ENCODE measurements around the gene DMD. TPM values are rescaled to one million over a fixed set of nuclear protein-coding genes. Genes with fewer than 3 reads are reported as not detected.

The DMD gene
- total RNA-seq, 1 donor from 2014 or later = 2.5 TPM

- H3K4me3 ChIP-seq (ENCODE audit: low read depth, low read length) = no peak overlapping the region
- DNase-seq (ENCODE audit: low read depth) = no peak
- TF ChIP-seq CTCF (IDR thresholded peaks at IDR 0.05; ENCODE audit: insufficient read depth, low read length, poor library complexity, severe bottlenecking) = no peak
- H3K36me3 ChIP-seq (ENCODE audit: control insufficient read depth, insufficient read depth, low read length) = no peaks in the 10 kb centered on the region
- no peaks in the 10 kb centered on the region for H3K27me3 ChIP-seq (ENCODE audit: control insufficient read depth, insufficient read depth, low read length)
Measured at GRCh38 chrX:33065415-33065814, 145.9 kb downstream of the DMD start.

GRCh38 chrX:33062041-33062440, 149.3 kb downstream of the DMD start:
- Histone ChIP-seq H3K36me3 (ENCODE audit: control insufficient read depth, insufficient read depth, low read length) (no peaks in the 10 kb centered on the region), H3K27me3 (ENCODE audit: control insufficient read depth, insufficient read depth, low read length) (no peaks in the 10 kb centered on the region), H3K4me3 (ENCODE audit: low read depth, low read length) (no peak overlapping the region)
- no peak for TF ChIP-seq CTCF (IDR thresholded peaks at IDR 0.05; ENCODE audit: insufficient read depth, low read length, poor library complexity, severe bottlenecking)
- no peak for DNase-seq (ENCODE audit: low read depth)

GRCh38 chrX:33053001-33053400, 158.3 kb downstream of the DMD start:
- TF ChIP-seq CTCF (IDR thresholded peaks at IDR 0.05; ENCODE audit: insufficient read depth, low read length, poor library complexity, severe bottlenecking) = no peak
- DNase-seq (ENCODE audit: low read depth) = no peak

GRCh38 chrX:33045882-33046281, 165.5 kb downstream of the DMD start:
- no peak for DNase-seq (ENCODE audit: low read depth)
- Histone ChIP-seq H3K36me3 (ENCODE audit: control insufficient read depth, insufficient read depth, low read length) (no peaks in the 10 kb centered on the region), H3K27me3 (ENCODE audit: control insufficient read depth, insufficient read depth, low read length) (no peaks in the 10 kb centered on the region), H3K4me3 (ENCODE audit: low read depth, low read length) (no peak overlapping the region)
- no peak for TF ChIP-seq CTCF (IDR thresholded peaks at IDR 0.05; ENCODE audit: insufficient read depth, low read length, poor library complexity, severe bottlenecking)

More at GRCh38 chrX:33053001-33053400, 158.3 kb downstream of the DMD start:
- H3K36me3 ChIP-seq (ENCODE audit: control insufficient read depth, insufficient read depth, low read length) = no peaks in the 10 kb centered on the region
- no peak overlapping the region for H3K4me3 ChIP-seq (ENCODE audit: low read depth, low read length)
- H3K27me3 ChIP-seq (ENCODE audit: control insufficient read depth, insufficient read depth, low read length) = no peaks in the 10 kb centered on the region

GRCh38 chrX:33045245-33045644, 166.1 kb downstream of the DMD start:
- Histone ChIP-seq H3K4me3 (ENCODE audit: low read depth, low read length) (no peak overlapping the region), H3K27me3 (ENCODE audit: control insufficient read depth, insufficient read depth, low read length) (no peaks in the 10 kb centered on the region), H3K36me3 (ENCODE audit: control insufficient read depth, insufficient read depth, low read length) (no peaks in the 10 kb centered on the region)
- DNase-seq (ENCODE audit: low read depth) = no peak
- TF ChIP-seq CTCF (IDR thresholded peaks at IDR 0.05; ENCODE audit: insufficient read depth, low read length, poor library complexity, severe bottlenecking) = no peak

GRCh38 chrX:33041141-33041540, 170.2 kb downstream of the DMD start:
- H3K4me3 ChIP-seq (ENCODE audit: low read depth, low read length) = no peak overlapping the region
- H3K36me3 ChIP-seq (ENCODE audit: control insufficient read depth, insufficient read depth, low read length) = no peaks in the 10 kb centered on the region
- no peak for TF ChIP-seq CTCF (IDR thresholded peaks at IDR 0.05; ENCODE audit: insufficient read depth, low read length, poor library complexity, severe bottlenecking)
- no peak for DNase-seq (ENCODE audit: low read depth)
- no peaks in the 10 kb centered on the region for H3K27me3 ChIP-seq (ENCODE audit: control insufficient read depth, insufficient read depth, low read length)

All from kidney epithelial cell (primary cell).